ENCODE results near the gene C6orf47. TPM values are rescaled to one million over a fixed set of nuclear protein-coding genes. Genes with fewer than 3 reads are reported as not detected.
A peak's percentile ranks its signal among the peaks of the same experiment; 100 is the strongest.

Gene C6orf47
- total RNA-seq, 1 donor from 2014 or later: 16.2 TPM

GRCh38 chr6:31659649-31660380 is 763 bp downstream of the C6orf47 start:
- peak; percentile 27 for DNase-seq

- no peak for DNase-seq
Measured at GRCh38 chr6:31658983-31659648, 1.5 kb downstream of the C6orf47 start.

- no peak for DNase-seq
Measured at GRCh38 chr6:31658158-31658688, 2.4 kb downstream of the C6orf47 start.

GRCh38 chr6:31657406-31658157 is 3.0 kb downstream of the C6orf47 start:
- DNase-seq: no peak

GRCh38 chr6:31655349-31656237 is 5.0 kb downstream of the C6orf47 start, which contains the start of gene APOM:
Gene APOM, plus strand, starts transcription at chr6:31655894. Its CDS starts 73 bp downstream, at chr6:31655967.
- DNase-seq: no peak

- no peak for DNase-seq
Measured at GRCh38 chr6:31654574-31655348, 5.8 kb downstream of the C6orf47 start.

GRCh38 chr6:31652925-31653724 is 7.5 kb downstream of the C6orf47 start:
- peak; percentile 90 for DNase-seq

- peak; percentile 64 for DNase-seq
Measured at GRCh38 chr6:31651602-31652191, 8.9 kb downstream of the C6orf47 start.

- no peak for DNase-seq
Measured at GRCh38 chr6:31645325-31645724, 15.3 kb downstream of the C6orf47 start.

GRCh38 chr6:31643818-31644454 is 16.6 kb downstream of the C6orf47 start:
- no peak for DNase-seq

- DNase-seq: no peak
Measured at GRCh38 chr6:31642798-31643570, 17.6 kb downstream of the C6orf47 start.

- DNase-seq: no peak
Measured at GRCh38 chr6:31641370-31641769, 19.2 kb downstream of the C6orf47 start.

- DNase-seq: no peak
Measured at GRCh38 chr6:31640612-31641011, 20.0 kb downstream of the C6orf47 start.

- no peak for DNase-seq
Measured at GRCh38 chr6:31639449-31639861, 21.1 kb downstream of the C6orf47 start.

GRCh38 chr6:31639043-31639442 is 21.5 kb downstream of the C6orf47 start:
- no peak for DNase-seq

- DNase-seq: no peak
Measured at GRCh38 chr6:31636698-31637596, 23.6 kb downstream of the C6orf47 start.

- DNase-seq: no peak
Measured at GRCh38 chr6:31634969-31635575, 25.5 kb downstream of the C6orf47 start.
